Naive thymus-derived CD4-positive, alpha-beta T cell (primary cell): Measurements from ENCODE around the gene PTGIS. TPM values are rescaled to one million over a fixed set of nuclear protein-coding genes. Genes with fewer than 3 reads are reported as not detected.

ENCODE experiments used
- ATAC-seq: fragments of 150-1000 bp; cut with Tn5 transposase; 2 replicates; pipeline ENCODE4 v1.10.0; 2021; ENCODE audit warnings: mild to moderate bottlenecking, moderate library complexity
- CTCF ChIA-PET: fragments of 350-600 bp; sonication (Branson Sonifier 250); formaldehyde crosslinking; loops from one replicate; lab custom pipeline; 2021; ENCODE audit warnings: antibody characterized with exemption; lab: Charles Lee
- POLR2A ChIA-PET: fragments of 350-600 bp; sonication (Branson Sonifier 250); formaldehyde crosslinking; loops from one replicate; lab custom pipeline; 2021; ENCODE audit warnings: antibody characterized with exemption, inconsistent platforms; lab: Charles Lee
- DNase-seq, 9 donors: peaks; one replicate each; pipeline versions ENCODE4 v3.0.0 to v3.0.0-alpha.2; 2020 to 2022; ENCODE audit warnings: mixed read lengths in 1 of 9
- H3K27ac ChIP-seq: one replicate; pipeline ENCODE4 v1.7.0; 2013; ENCODE audit warnings: mild to moderate bottlenecking, low read depth, low read length, moderate library complexity
- H3K27me3 ChIP-seq, 2 donors: one replicate each; pipeline ENCODE4 v1.7.0; 2013; ENCODE audit warnings: low read length in 2 of 2, mild to moderate bottlenecking in 2 of 2, moderate library complexity in 2 of 2; ENCODE audit not compliant: control insufficient read depth in 2 of 2, insufficient read depth in 2 of 2
- H3K36me3 ChIP-seq, 3 experiments: 1 replicate in 2 of 3; 2 replicates in 1 of 3; pipeline ENCODE4 v1.7.0; 2013; ENCODE audit warnings: low read length in 3 of 3, mild to moderate bottlenecking in 3 of 3, moderate library complexity in 1 of 3; ENCODE audit not compliant: insufficient read depth in 3 of 3, control insufficient read depth in 2 of 3
- H3K4me1 ChIP-seq, 2 donors: one replicate each; pipeline ENCODE4 v1.7.0; 2013; ENCODE audit warnings: low read length in 2 of 2, mild to moderate bottlenecking in 2 of 2, moderate library complexity in 1 of 2; ENCODE audit not compliant: control insufficient read depth in 2 of 2, insufficient read depth in 2 of 2
- H3K4me3 ChIP-seq: 2 replicates; pipeline ENCODE4 v1.7.0; 2013; ENCODE audit warnings: mild to moderate bottlenecking, low read length
- H3K9me3 ChIP-seq, 3 experiments: 1 replicate in 2 of 3; 2 replicates in 1 of 3; pipeline ENCODE4 v1.7.0; 2013; ENCODE audit warnings: low read length in 3 of 3; ENCODE audit not compliant: control insufficient read depth in 2 of 3
- H3K27ac Mint-ChIP-seq, 9 donors: one replicate each; pipeline ENCODE4 v1.8.0; 2020 to 2022; ENCODE audit warnings: mixed read lengths in 9 of 9, mild to moderate bottlenecking in 8 of 9, moderate library complexity in 5 of 9, inconsistent platforms in 2 of 9
- H3K27me3 Mint-ChIP-seq, 5 donors: one replicate each; pipeline ENCODE4 v1.8.0; 2021 to 2022; ENCODE audit warnings: mixed read lengths in 5 of 5, mild to moderate bottlenecking in 1 of 5
- H3K36me3 Mint-ChIP-seq, 5 donors: one replicate each; pipeline ENCODE4 v1.8.0; 2020 to 2022; ENCODE audit warnings: mixed read lengths in 5 of 5, mild to moderate bottlenecking in 3 of 5, inconsistent platforms in 1 of 5
- H3K4me1 Mint-ChIP-seq, 7 donors: one replicate each; pipeline ENCODE4 v1.8.0; 2020 to 2022; ENCODE audit warnings: mixed read lengths in 7 of 7, mild to moderate bottlenecking in 3 of 7, inconsistent platforms in 1 of 7
- H3K4me3 Mint-ChIP-seq, 10 donors: one replicate each; pipeline ENCODE4 v1.8.0; 2020 to 2022; ENCODE audit warnings: mild to moderate bottlenecking in 10 of 10, mixed read lengths in 10 of 10, moderate library complexity in 6 of 10, inconsistent platforms in 2 of 10
- H3K9me3 Mint-ChIP-seq, 11 donors: one replicate each; pipeline ENCODE4 v1.8.0; 2020 to 2022; ENCODE audit warnings: mixed read lengths in 11 of 11, mild to moderate bottlenecking in 4 of 11, inconsistent platforms in 1 of 11, moderate library complexity in 1 of 11
- intact Hi-C, 2 donors: fragments of 100-400 bp; cut with micrococcal nuclease; formaldehyde crosslinking; loops; one replicate each; pipeline ENCODE4 v1.15.1; 2023
- polyA plus RNA-seq, 2 donors: library from polyadenylated mRNA; unstranded; fragments of 300-500 nt; fragmentation: Illumina TruSeq; gene quantifications; one replicate each; pipeline ENCODE4 v1.2.3, GENCODE V29; 2021
- total RNA-seq, 6 experiments: library from RNA in 5 of 6; stranded (reverse) in 5 of 6; gene quantifications; 1 replicate in 5 of 6; 2 replicates in 1 of 6; pipeline ENCODE4 v1.2.3 and lab custom pipeline; 2021 to 2026

Gene PTGIS
- total and polyA plus RNA-seq, 7 experiments from 2014 or later: 12.5 TPM; not detected in 6

GRCh38 chr20:49581482-49581881 lies 13.5 kb upstream of the PTGIS start:
- Mint-ChIP-seq H3K9me3 (peaks cover 0 to 13% (median 4%) of the 10 kb centered on the region in 11 donors), H3K4me3 (no peak overlapping the region), H3K27me3 (peaks cover 0 to 24% (median 14%) of the 10 kb centered on the region in 5 donors), H3K36me3 (peaks cover 0 to 30% (median 2%) of the 10 kb centered on the region in 5 donors), H3K27ac (no peak overlapping the region), H3K4me1 (peaks cover 0 to 65% (median 0%) of the 10 kb centered on the region in 7 donors)
- no peaks in the 10 kb centered on the region for H3K36me3 ChIP-seq
- peaks cover 0 to 8% (median 0%) of the 10 kb centered on the region in 3 experiments for H3K9me3 ChIP-seq
- ChIA-PET CTCF (interaction anchor here (1.0 kb wide), 1 partner anchor 27 kb away, joined by 6 read pairs; no protein-coding TSS in a partner anchor), POLR2A (no interaction called here)
- no peak overlapping the region for H3K4me3 ChIP-seq
- no peak overlapping the region for H3K27ac ChIP-seq
- DNase-seq (no peak), ATAC-seq (no peak)
- no peaks in the 10 kb centered on the region for H3K27me3 ChIP-seq
- intact Hi-C loops: no loop called here
- peaks cover 0 to 3% of the 10 kb centered on the region in 2 donors for H3K4me1 ChIP-seq

DNA sequence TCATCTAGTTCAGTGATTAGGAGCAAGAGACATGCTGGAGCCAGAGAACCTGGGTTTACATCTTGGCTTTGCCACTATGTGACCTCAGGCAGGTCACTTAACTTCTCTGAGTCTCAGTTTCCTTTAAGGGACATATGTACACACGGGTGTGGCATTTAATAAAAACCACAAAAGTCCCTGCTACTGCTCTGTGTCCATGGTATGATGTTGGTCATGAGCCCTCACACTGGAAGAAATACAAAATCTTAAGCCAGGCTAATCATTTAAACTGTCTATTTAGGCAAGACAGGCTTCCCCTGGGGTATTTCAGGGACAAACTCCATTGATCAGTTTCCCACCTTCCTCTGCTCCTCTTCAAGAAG lies 12.9 kb upstream of the PTGIS start:
- Mint-ChIP-seq H3K27me3 (peaks cover 0 to 24% (median 14%) of the 10 kb centered on the region in 5 donors), H3K27ac (no peak overlapping the region), H3K9me3 (peaks cover 0 to 19% (median 5%) of the 10 kb centered on the region in 11 donors), H3K4me3 (peak overlapping the region in 1 of 10 donors; percentile 17), H3K4me1 (peaks cover 0 to 71% (median 0%) of the 10 kb centered on the region in 7 donors), H3K36me3 (peaks cover 0 to 36% (median 7%) of the 10 kb centered on the region in 5 donors)
- H3K36me3 ChIP-seq: no peaks in the 10 kb centered on the region
- H3K4me3 ChIP-seq: no peak overlapping the region
- H3K4me1 ChIP-seq: peaks cover 0 to 3% of the 10 kb centered on the region in 2 donors
- ChIA-PET POLR2A (no interaction called here), CTCF (interaction anchor here (1.7 kb wide), 1 partner anchor 28 kb away, joined by 5 read pairs; no protein-coding TSS in a partner anchor)
- no peaks in the 10 kb centered on the region for H3K27me3 ChIP-seq
- H3K9me3 ChIP-seq: peaks cover 0 to 8% (median 0%) of the 10 kb centered on the region in 3 experiments
- no peak for ATAC-seq
- intact Hi-C loops: no loop called here
- no peak overlapping the region for H3K27ac ChIP-seq
- no peak for DNase-seq

- peaks cover 0 to 1% of the 10 kb centered on the region in 2 donors for H3K4me1 ChIP-seq
- no peaks in the 10 kb centered on the region for H3K27me3 ChIP-seq
- H3K27me3 Mint-ChIP-seq: peaks cover 0 to 20% (median 11%) of the 10 kb centered on the region in 5 donors
- H3K9me3 ChIP-seq: peaks cover 0 to 8% (median 0%) of the 10 kb centered on the region in 3 experiments
- intact Hi-C loops: no loop called here
- POLR2A ChIA-PET: no interaction called here
- no peak overlapping the region for H3K27ac Mint-ChIP-seq
- H3K27ac ChIP-seq: no peak overlapping the region
- ATAC-seq (no peak), DNase-seq (no peak)
- peaks cover 0 to 20% (median 5%) of the 10 kb centered on the region in 11 donors for H3K9me3 Mint-ChIP-seq
- H3K4me1 Mint-ChIP-seq: peaks cover 0 to 65% (median 0%) of the 10 kb centered on the region in 7 donors
- no peaks in the 10 kb centered on the region for H3K36me3 ChIP-seq
- no peak overlapping the region for H3K4me3 Mint-ChIP-seq
- CTCF ChIA-PET: interaction anchor here (1.7 kb wide), 1 partner anchor 28 kb away, joined by 5 read pairs; no protein-coding TSS in a partner anchor
- H3K4me3 ChIP-seq: no peak overlapping the region
- H3K36me3 Mint-ChIP-seq: peaks cover 0 to 36% (median 7%) of the 10 kb centered on the region in 5 donors
These were observed 12.2 kb upstream of the PTGIS start for GRCh38 chr20:49579874-49580812.

GRCh38 chr20:49579195-49579594 lies 11.3 kb upstream of the PTGIS start:
- no peaks in the 10 kb centered on the region for H3K27me3 ChIP-seq
- intact Hi-C loops: no loop called here
- peaks cover 0 to 20% (median 5%) of the 10 kb centered on the region in 11 donors for H3K9me3 Mint-ChIP-seq

GRCh38 chr20:49578436-49578835 lies 10.5 kb upstream of the PTGIS start:
- ATAC-seq: no peak
- Histone ChIP-seq H3K4me3 (no peak overlapping the region), H3K36me3 (no peaks in the 10 kb centered on the region), H3K9me3 (peaks cover 0 to 8% (median 0%) of the 10 kb centered on the region in 3 experiments), H3K4me1 (no peaks in the 10 kb centered on the region), H3K27ac (no peak overlapping the region), H3K27me3 (no peaks in the 10 kb centered on the region)
- CTCF ChIA-PET: no interaction called here
- peaks cover 0 to 58% (median 0%) of the 10 kb centered on the region in 7 donors for H3K4me1 Mint-ChIP-seq
- H3K36me3 Mint-ChIP-seq: peaks cover 0 to 34% (median 7%) of the 10 kb centered on the region in 5 donors
- no peak overlapping the region for H3K27ac Mint-ChIP-seq
- no peak overlapping the region for H3K4me3 Mint-ChIP-seq
- peaks cover 0 to 18% (median 10%) of the 10 kb centered on the region in 5 donors for H3K27me3 Mint-ChIP-seq
- POLR2A ChIA-PET: no interaction called here
- peaks cover 0 to 19% (median 5%) of the 10 kb centered on the region in 11 donors for H3K9me3 Mint-ChIP-seq
- intact Hi-C loops: no loop called here
- no peak for DNase-seq

More at GRCh38 chr20:49579195-49579594, 11.3 kb upstream of the PTGIS start:
- ChIA-PET POLR2A (no interaction called here), CTCF (interaction anchor here (1.7 kb wide), 1 partner anchor 29 kb away, joined by 5 read pairs; no protein-coding TSS in a partner anchor)
- H3K36me3 ChIP-seq: no peaks in the 10 kb centered on the region
- H3K27ac ChIP-seq: no peak overlapping the region
- peaks cover 0 to 58% (median 0%) of the 10 kb centered on the region in 7 donors for H3K4me1 Mint-ChIP-seq
- H3K27me3 Mint-ChIP-seq: peaks cover 0 to 16% (median 10%) of the 10 kb centered on the region in 5 donors
- no peaks in the 10 kb centered on the region for H3K4me1 ChIP-seq
- H3K4me3 ChIP-seq: no peak overlapping the region
- no peak overlapping the region for H3K27ac Mint-ChIP-seq
- no peak for ATAC-seq
- no peak for DNase-seq
- H3K9me3 ChIP-seq: peaks cover 0 to 8% (median 0%) of the 10 kb centered on the region in 3 experiments
- no peak overlapping the region for H3K4me3 Mint-ChIP-seq
- peaks cover 0 to 32% (median 7%) of the 10 kb centered on the region in 5 donors for H3K36me3 Mint-ChIP-seq

GRCh38 chr20:49575551-49576060 lies 7.7 kb upstream of the PTGIS start:
- H3K9me3 ChIP-seq: no peaks in the 10 kb centered on the region
- H3K36me3 ChIP-seq: no peaks in the 10 kb centered on the region
- peaks cover 0 to 63% (median 0%) of the 10 kb centered on the region in 7 donors for H3K4me1 Mint-ChIP-seq
- H3K9me3 Mint-ChIP-seq: peaks cover 0 to 12% (median 2%) of the 10 kb centered on the region in 11 donors
- no peaks in the 10 kb centered on the region for H3K27me3 ChIP-seq
- H3K36me3 Mint-ChIP-seq: peaks cover 0 to 21% (median 7%) of the 10 kb centered on the region in 5 donors
- ChIA-PET CTCF (no interaction called here), POLR2A (no interaction called here)
- H3K4me3 Mint-ChIP-seq: no peak overlapping the region
- no peak overlapping the region for H3K4me3 ChIP-seq
- intact Hi-C loops: loop anchor here in 1 of 2 donors (2.0 kb wide), 1 partner anchor 19 kb away; no protein-coding TSS in a partner anchor
- H3K27me3 Mint-ChIP-seq: peaks cover 6 to 28% (median 21%) of the 10 kb centered on the region in 5 donors
- H3K27ac Mint-ChIP-seq: no peak overlapping the region
- ATAC-seq: no peak
- DNase-seq: no peak
- H3K4me1 ChIP-seq: no peaks in the 10 kb centered on the region
- H3K27ac ChIP-seq: no peak overlapping the region
